Kasumi-1 (cell line): ENCODE data around the gene MRO.
"Not testable (repeated sequence)": the region's sequence is repeated elsewhere in the genome, so short reads cannot be mapped to it uniquely, and the experiment has no call there.

Experiments
- DNase-seq, 2 experiments: peaks; one replicate each; lab custom pipeline; 2025; lab: John Stamatoyannopoulos, UW

Gene MRO

GRCh38 chr18:50819728-50820378 is at the start of gene MRO:
Gene MRO, minus strand, starts transcription at chr18:50820016. Its CDS starts 10,616 bp downstream, at chr18:50809400.
- DNase-seq: peak; percentile 81 to 89

GRCh38 chr18:50869150-50869549 is 49.3 kb upstream of the MRO start:
- DNase-seq: no peak

- DNase-seq: peak; percentile 17 to 41
Measured at GRCh38 chr18:50866765-50867164, 46.9 kb upstream of the MRO start.

- DNase-seq: no peak
Measured at GRCh38 chr18:50863840-50864375, 44.1 kb upstream of the MRO start.

- peak; percentile 86 to 89 for DNase-seq
Measured at GRCh38 chr18:50862401-50862800, 42.6 kb upstream of the MRO start.

- DNase-seq: no peak
Measured at GRCh38 chr18:50861617-50862016, 41.8 kb upstream of the MRO start.

- no peak for DNase-seq
Measured at GRCh38 chr18:50859793-50860555, 40.2 kb upstream of the MRO start.

GRCh38 chr18:50857694-50858093 is 37.9 kb upstream of the MRO start:
- peak; percentile 15 to 20 for DNase-seq

GRCh38 chr18:50857166-50857565 is 37.4 kb upstream of the MRO start:
- DNase-seq: not testable (repeated sequence)

GRCh38 chr18:50855976-50856757 is 36.4 kb upstream of the MRO start:
- no peak for DNase-seq

GRCh38 chr18:50853863-50854271 is 34.1 kb upstream of the MRO start:
- DNase-seq: no peak

GRCh38 chr18:50850307-50851065 is 30.7 kb upstream of the MRO start:
- no peak for DNase-seq

- DNase-seq: no peak
Measured at GRCh38 chr18:50849419-50849821, 29.6 kb upstream of the MRO start.

- no peak for DNase-seq
Measured at GRCh38 chr18:50848991-50849390, 29.2 kb upstream of the MRO start.

- no peak for DNase-seq
Measured at GRCh38 chr18:50848061-50848551, 28.3 kb upstream of the MRO start.

- DNase-seq: no peak
Measured at GRCh38 chr18:50847192-50847591, 27.4 kb upstream of the MRO start.

GRCh38 chr18:50844960-50845359 is 25.1 kb upstream of the MRO start:
- DNase-seq: no peak

- DNase-seq: no peak
Measured at GRCh38 chr18:50844554-50844953, 24.7 kb upstream of the MRO start.

- DNase-seq: no peak
Measured at GRCh38 chr18:50842846-50843245, 23.0 kb upstream of the MRO start.

- no peak for DNase-seq
Measured at GRCh38 chr18:50839996-50840395, 20.2 kb upstream of the MRO start.

- no peak for DNase-seq
Measured at GRCh38 chr18:50839341-50839740, 19.5 kb upstream of the MRO start.
